GM12892 (cell line): ENCODE results near the gene TMCO4.

Experiments used
- POLR2A ChIP-seq: IDR thresholded peaks from 2 replicates; pipeline ENCODE4 v1.6.1; 2011; ENCODE audit warnings: low read depth, low read length, control low read depth
- POLR2AphosphoS5 ChIP-seq: IDR thresholded peaks from 2 replicates; pipeline ENCODE4 v1.6.1; 2011; ENCODE audit warnings: low read depth, low read length, control low read depth
- TAF1 ChIP-seq: IDR thresholded peaks from 2 replicates; pipeline ENCODE4 v1.6.1; 2011; ENCODE audit warnings: low read depth, mild to moderate bottlenecking, control low read depth, low read length, borderline replicate concordance

- TF ChIP-seq POLR2A (no peak), POLR2AphosphoS5 (no peak), TAF1 (no peak)
These were observed 38.1 kb upstream of the TMCO4 start for GRCh38 chr1:19837866-19838265.
